ENCODE results near the gene CCL7. TPM values are rescaled to one million over a fixed set of nuclear protein-coding genes. Genes with fewer than 3 reads are reported as not detected.

Gene CCL7
- polyA plus RNA-seq, 1 experiment = 0.87 TPM

DNA sequence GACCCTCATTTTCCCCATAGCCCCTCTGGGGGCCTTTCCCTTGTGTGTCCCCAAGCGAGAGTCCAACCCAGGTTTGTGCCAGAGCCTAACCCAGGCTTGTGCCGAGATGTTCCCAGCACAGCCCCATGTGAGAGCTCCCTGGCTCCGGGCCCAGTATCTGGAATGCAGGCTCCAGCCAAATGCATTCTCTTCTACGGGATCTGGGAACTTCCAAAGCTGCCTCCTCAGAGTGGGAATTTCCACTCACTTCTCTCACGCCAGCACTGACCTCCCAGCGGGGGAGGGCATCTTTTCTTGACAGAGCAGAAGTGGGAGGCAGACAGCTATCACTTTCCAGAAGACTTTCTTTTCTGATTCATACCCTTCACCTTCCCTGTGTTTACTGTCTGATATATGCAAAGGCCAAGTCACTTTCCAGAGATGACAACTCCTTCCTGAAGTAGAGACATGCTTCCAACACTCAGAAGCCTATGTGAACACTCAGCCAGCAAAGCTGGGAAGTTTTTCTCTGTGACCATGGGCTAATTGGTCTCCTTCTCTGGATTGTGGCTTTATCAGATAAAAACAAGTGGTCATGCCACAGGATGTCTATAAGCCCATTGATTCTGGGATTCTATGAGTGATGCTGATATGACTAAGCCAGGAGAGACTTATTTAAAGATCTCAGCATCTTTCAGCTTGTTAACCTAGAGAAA is 17.4 kb upstream of the CCL7 start:
- POLR2A ChIA-PET = interaction anchor here (0.5 to 0.6 kb wide), 2 partner anchors 61 to 967 kb away, joined by 3 read pairs; no protein-coding TSS in a partner anchor
- DNase-seq (ENCODE audit: low read depth) = peak; percentile 81
- no peak for TF ChIP-seq CTCF (IDR thresholded peaks at IDR 0.05; ENCODE audit: insufficient read depth, low read depth, low read length)
- Histone ChIP-seq H3K36me3 (ENCODE audit: control insufficient read depth, insufficient read depth, low read length) (no peaks in the 10 kb centered on the region), H3K27me3 (ENCODE audit: control insufficient read depth, insufficient read depth, low read length) (no peaks in the 10 kb centered on the region), H3K4me3 (ENCODE audit: low read depth, low read length) (no peak overlapping the region)
- CTCF ChIA-PET = interaction anchor here (0.8 to 2.3 kb wide), 7 partner anchors 30 to 109 kb away, joined by 3 to 27 read pairs (median 3); partner anchors contain the start of gene CCL13

- POLR2A ChIA-PET = no interaction called here
- no peak for DNase-seq (ENCODE audit: low read depth)
- TF ChIP-seq CTCF (IDR thresholded peaks at IDR 0.05; ENCODE audit: insufficient read depth, low read depth, low read length) = no peak
- Histone ChIP-seq H3K27me3 (ENCODE audit: control insufficient read depth, insufficient read depth, low read length) (no peaks in the 10 kb centered on the region), H3K4me3 (ENCODE audit: low read depth, low read length) (no peak overlapping the region), H3K36me3 (ENCODE audit: control insufficient read depth, insufficient read depth, low read length) (no peaks in the 10 kb centered on the region)
- CTCF ChIA-PET = interaction anchor here (1.1 to 2.3 kb wide), 5 partner anchors 52 to 108 kb away, joined by 3 to 27 read pairs (median 3); partner anchors contain the start of gene CCL13
These were observed 16.9 kb upstream of the CCL7 start for GRCh38 chr17:34253139-34253525.

GRCh38 chr17:34254146-34254545 is 15.9 kb upstream of the CCL7 start:
- Histone ChIP-seq H3K36me3 (ENCODE audit: control insufficient read depth, insufficient read depth, low read length) (no peaks in the 10 kb centered on the region), H3K27me3 (ENCODE audit: control insufficient read depth, insufficient read depth, low read length) (no peaks in the 10 kb centered on the region), H3K4me3 (ENCODE audit: low read depth, low read length) (no peak overlapping the region)
- TF ChIP-seq CTCF (IDR thresholded peaks at IDR 0.05; ENCODE audit: insufficient read depth, low read depth, low read length) = no peak
- peak; percentile 84 for DNase-seq (ENCODE audit: low read depth)
- POLR2A ChIA-PET = interaction anchor here (0.7 kb wide), 1 partner anchor 15 kb away, joined by 3 read pairs; no protein-coding TSS in a partner anchor
- CTCF ChIA-PET = interaction anchor here (1.2 to 5.4 kb wide), 4 partner anchors 16 to 107 kb away, joined by 4 to 45 read pairs (median 10); partner anchors contain the start of gene CCL7

DNA sequence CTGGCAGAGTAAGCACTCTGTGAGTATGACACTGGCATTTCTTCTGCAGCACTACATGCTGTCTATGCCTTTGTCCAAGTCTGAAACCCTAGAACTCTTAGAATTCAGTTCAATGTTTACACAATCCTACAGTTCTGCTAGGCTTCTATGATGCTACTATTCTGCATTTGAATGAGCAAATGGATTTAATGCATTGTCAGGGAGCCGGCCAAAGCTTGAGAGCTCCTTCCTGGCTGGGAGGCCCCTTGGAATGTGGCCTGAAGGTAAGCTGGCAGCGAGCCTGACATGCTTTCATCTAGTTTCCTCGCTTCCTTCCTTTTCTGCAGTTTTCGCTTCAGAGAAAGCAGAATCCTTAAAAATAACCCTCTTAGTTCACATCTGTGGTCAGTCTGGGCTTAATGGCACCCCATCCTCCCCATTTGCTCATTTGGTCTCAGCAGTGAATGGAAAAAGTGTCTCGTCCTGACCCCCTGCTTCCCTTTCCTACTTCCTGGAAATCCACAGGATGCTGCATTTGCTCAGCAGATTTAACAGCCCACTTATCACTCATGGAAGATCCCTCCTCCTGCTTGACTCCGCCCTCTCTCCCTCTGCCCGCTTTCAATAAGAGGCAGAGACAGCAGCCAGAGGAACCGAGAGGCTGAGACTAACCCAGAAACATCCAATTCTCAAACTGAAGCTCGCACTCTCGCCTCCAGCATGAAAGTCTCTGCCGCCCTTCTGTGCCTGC is 15.2 kb upstream of the CCL7 start, which contains the start of gene CCL2:
CCL2 (plus strand) TSS at position 635 of the 730 bp plus-strand sequence; CDS start at position 700, 65 bp downstream.
- CTCF ChIA-PET = interaction anchor here (0.9 to 5.4 kb wide), 8 partner anchors 16 to 106 kb away, joined by 3 to 45 read pairs (median 5); partner anchors contain the start of gene CCL7
- no peaks in the 10 kb centered on the region for H3K27me3 ChIP-seq (ENCODE audit: control insufficient read depth, insufficient read depth, low read length)
- peak within 1 kb of the TSS; percentile 53 for H3K4me3 ChIP-seq (ENCODE audit: low read depth, low read length)
- no peaks in the 10 kb centered on the region for H3K36me3 ChIP-seq (ENCODE audit: control insufficient read depth, insufficient read depth, low read length)
- POLR2A ChIA-PET = no interaction called here
- DNase-seq (ENCODE audit: low read depth) = no peak
- TF ChIP-seq CTCF (IDR thresholded peaks at IDR 0.05; ENCODE audit: insufficient read depth, low read depth, low read length) = no peak

DNA sequence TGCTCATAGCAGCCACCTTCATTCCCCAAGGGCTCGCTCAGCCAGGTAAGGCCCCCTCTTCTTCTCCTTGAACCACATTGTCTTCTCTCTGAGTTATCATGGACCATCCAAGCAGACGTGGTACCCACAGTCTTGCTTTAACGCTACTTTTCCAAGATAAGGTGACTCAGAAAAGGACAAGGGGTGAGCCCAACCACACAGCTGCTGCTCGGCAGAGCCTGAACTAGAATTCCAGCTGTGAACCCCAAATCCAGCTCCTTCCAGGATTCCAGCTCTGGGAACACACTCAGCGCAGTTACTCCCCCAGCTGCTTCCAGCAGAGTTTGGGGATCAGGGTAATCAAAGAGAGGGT is 14.7 kb upstream of the CCL7 start:
- no peak for DNase-seq (ENCODE audit: low read depth)
- Histone ChIP-seq H3K4me3 (ENCODE audit: low read depth, low read length) (peak overlapping the region; percentile 53), H3K36me3 (ENCODE audit: control insufficient read depth, insufficient read depth, low read length) (no peaks in the 10 kb centered on the region), H3K27me3 (ENCODE audit: control insufficient read depth, insufficient read depth, low read length) (no peaks in the 10 kb centered on the region)
- ChIA-PET POLR2A (no interaction called here), CTCF (interaction anchor here (0.9 to 5.4 kb wide), 8 partner anchors 15 to 106 kb away, joined by 3 to 45 read pairs (median 5); partner anchors contain the start of gene CCL7)
- TF ChIP-seq CTCF (IDR thresholded peaks at IDR 0.05; ENCODE audit: insufficient read depth, low read depth, low read length) = no peak

Measured in BJ (cell line).